Measurements from ENCODE around the gene KRTAP12-4. TPM values are rescaled to one million over a fixed set of nuclear protein-coding genes. Genes with fewer than 3 reads are reported as not detected.
"Not testable (repeated sequence)": the region's sequence is repeated elsewhere in the genome, so short reads cannot be mapped to it uniquely, and the experiment has no call there.

Gene KRTAP12-4
- total RNA-seq, 4 donors from 2014 or later = not detected

DNA sequence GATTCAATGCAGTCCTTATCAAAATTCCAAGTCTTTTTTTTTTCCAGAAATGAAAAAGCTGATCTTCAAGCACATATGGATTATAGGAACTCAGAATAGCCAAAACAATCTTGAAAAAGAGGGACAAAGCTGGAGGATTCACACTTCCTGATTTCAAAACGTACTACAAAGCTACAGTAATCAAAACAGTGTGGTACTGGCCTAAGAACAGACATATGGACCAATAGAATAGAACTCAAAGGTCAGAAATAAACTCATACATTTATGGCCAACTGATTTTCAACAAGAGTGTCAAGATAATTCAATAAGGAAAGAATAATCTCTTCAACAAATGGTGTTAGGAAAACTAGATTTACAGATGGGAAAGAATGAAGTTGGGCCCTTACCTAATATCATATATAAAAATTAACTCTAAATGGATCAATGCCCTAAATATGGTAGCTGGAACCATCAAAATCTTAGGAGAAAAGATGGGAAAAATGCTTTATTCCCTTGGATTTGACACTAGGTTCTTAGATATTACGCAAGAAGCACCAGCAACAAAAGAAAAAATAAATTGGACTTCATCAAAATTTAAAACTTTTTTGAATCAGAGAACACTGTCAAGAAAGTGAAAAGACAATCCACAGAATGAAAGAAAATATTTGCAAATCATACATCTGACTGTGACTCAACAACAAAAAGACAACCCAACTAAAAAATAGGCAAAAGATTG lies 38.5 kb upstream of the KRTAP12-4 start:
- Histone ChIP-seq H3K4me1 (no peaks in the 10 kb centered on the region), H3K36me3 (no peaks in the 10 kb centered on the region), H3K4me3 (no peak overlapping the region), H3K27ac (no peak overlapping the region), H3K27me3 (peaks cover 33% of the 10 kb centered on the region), H3K9me3 (no peaks in the 10 kb centered on the region)
- no peak for DNase-seq (ENCODE audit: low spot score in 2 of 2)
- TF ChIP-seq POLR2A (IDR thresholded peaks at IDR 0.05) (no peak), EP300 (IDR thresholded peaks at IDR 0.05) (no peak), POLR2AphosphoS5 (IDR thresholded peaks at IDR 0.05) (no peak)
- TF ChIP-seq, protein P1, sequence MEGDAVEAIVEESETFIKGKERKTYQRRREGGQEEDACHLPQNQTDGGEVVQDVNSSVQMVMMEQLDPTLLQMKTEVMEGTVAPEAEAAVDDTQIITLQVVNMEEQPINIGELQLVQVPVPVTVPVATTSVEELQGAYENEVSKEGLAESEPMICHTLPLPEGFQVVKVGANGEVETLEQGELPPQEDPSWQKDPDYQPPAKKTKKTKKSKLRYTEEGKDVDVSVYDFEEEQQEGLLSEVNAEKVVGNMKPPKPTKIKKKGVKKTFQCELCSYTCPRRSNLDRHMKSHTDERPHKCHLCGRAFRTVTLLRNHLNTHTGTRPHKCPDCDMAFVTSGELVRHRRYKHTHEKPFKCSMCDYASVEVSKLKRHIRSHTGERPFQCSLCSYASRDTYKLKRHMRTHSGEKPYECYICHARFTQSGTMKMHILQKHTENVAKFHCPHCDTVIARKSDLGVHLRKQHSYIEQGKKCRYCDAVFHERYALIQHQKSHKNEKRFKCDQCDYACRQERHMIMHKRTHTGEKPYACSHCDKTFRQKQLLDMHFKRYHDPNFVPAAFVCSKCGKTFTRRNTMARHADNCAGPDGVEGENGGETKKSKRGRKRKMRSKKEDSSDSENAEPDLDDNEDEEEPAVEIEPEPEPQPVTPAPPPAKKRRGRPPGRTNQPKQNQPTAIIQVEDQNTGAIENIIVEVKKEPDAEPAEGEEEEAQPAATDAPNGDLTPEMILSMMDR (IDR thresholded peaks at IDR 0.05) = no peak
- 63% methylated on average over 2 of the region's 2 CpGs for WGBS

DNA sequence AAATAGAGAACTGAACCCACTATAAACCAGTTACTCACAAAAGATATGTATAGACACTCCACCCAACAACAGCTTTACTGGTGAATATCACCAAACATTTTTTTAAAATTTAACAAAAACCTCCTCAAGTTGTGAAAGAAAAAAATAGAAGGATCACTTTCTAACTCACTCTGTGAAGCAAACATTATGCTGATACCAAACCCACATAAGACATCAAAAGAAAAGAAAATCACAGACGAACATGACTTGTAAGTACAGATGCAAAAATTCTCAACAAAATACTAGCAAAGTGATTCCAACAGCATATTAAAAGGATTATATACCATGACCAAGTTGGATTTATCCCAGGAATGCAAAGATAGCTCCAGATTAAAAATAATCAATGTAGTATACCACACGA lies 37.2 kb upstream of the KRTAP12-4 start:
- H3K36me3 ChIP-seq = no peaks in the 10 kb centered on the region
- no peaks in the 10 kb centered on the region for H3K9me3 ChIP-seq
- 40% methylated on average over 2 of the region's 2 CpGs for WGBS
- no peak overlapping the region for H3K27ac ChIP-seq
- TF ChIP-seq EP300 (IDR thresholded peaks at IDR 0.05) = no peak
- TF ChIP-seq, protein P1 (IDR thresholded peaks at IDR 0.05) = no peak
- no peak for TF ChIP-seq POLR2AphosphoS5 (IDR thresholded peaks at IDR 0.05)
- no peak for TF ChIP-seq POLR2A (IDR thresholded peaks at IDR 0.05)
- no peak overlapping the region for H3K4me3 ChIP-seq
- peaks cover 33% of the 10 kb centered on the region for H3K27me3 ChIP-seq
- no peaks in the 10 kb centered on the region for H3K4me1 ChIP-seq
- DNase-seq (ENCODE audit: low spot score in 2 of 2) = no peak

DNA sequence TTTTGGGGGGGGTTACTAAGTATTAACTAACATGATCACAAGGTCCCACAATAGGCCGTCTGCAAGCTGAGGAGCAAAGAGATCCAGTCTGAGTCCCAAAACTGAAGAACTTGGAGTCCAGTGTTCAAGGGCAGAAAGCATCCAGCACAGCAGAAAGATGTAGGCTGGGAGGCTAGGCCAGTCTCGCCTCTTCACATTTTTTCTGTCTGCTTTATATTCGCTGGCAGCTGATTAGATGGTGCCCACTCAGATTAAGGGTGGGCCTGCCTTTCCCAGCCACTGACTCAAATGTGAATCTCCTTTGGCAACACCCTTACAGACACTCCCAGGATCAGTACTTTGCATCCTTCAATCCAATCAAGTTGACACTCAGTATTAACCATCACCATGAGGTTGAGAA lies 35.3 kb upstream of the KRTAP12-4 start:
- not testable (repeated sequence) for H3K4me1 ChIP-seq; H3K4me3 ChIP-seq; H3K27ac ChIP-seq; DNase-seq (ENCODE audit: low spot score in 2 of 2); H3K9me3 ChIP-seq; H3K36me3 ChIP-seq
- WGBS = 90% methylated on average over 3 of the region's 3 CpGs
- peaks cover 30% of the 10 kb centered on the region for H3K27me3 ChIP-seq

DNA sequence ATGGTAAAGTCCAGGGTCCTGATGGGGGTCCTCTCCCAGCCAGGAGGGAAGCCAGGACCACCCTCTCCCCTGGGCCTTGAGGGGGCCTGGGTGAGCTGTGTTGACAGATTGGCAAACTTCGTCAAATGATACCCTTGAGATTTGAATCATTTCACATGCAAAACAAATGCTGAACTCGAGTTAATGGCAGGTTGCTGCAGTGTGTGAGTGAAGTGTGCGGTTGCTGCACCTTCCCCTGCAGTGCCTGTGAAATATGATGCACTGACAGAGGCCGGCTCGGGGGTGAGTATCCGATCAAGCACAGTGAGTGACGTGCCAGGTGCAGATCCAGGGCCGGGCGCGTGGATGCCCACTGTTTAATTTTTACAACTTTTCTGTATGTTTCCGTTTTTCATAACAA lies 33.2 kb upstream of the KRTAP12-4 start:
- H3K27me3 ChIP-seq = peaks cover 32% of the 10 kb centered on the region
- TF ChIP-seq POLR2A (IDR thresholded peaks at IDR 0.05) = no peak
- TF ChIP-seq, protein P1 (IDR thresholded peaks at IDR 0.05) = no peak
- no peak overlapping the region for H3K27ac ChIP-seq
- H3K4me1 ChIP-seq = no peaks in the 10 kb centered on the region
- no peaks in the 10 kb centered on the region for H3K36me3 ChIP-seq
- H3K4me3 ChIP-seq = no peak overlapping the region
- WGBS = 72% methylated on average over 11 of the region's 11 CpGs
- no peak for DNase-seq (ENCODE audit: low spot score in 2 of 2)
- no peaks in the 10 kb centered on the region for H3K9me3 ChIP-seq

DNA sequence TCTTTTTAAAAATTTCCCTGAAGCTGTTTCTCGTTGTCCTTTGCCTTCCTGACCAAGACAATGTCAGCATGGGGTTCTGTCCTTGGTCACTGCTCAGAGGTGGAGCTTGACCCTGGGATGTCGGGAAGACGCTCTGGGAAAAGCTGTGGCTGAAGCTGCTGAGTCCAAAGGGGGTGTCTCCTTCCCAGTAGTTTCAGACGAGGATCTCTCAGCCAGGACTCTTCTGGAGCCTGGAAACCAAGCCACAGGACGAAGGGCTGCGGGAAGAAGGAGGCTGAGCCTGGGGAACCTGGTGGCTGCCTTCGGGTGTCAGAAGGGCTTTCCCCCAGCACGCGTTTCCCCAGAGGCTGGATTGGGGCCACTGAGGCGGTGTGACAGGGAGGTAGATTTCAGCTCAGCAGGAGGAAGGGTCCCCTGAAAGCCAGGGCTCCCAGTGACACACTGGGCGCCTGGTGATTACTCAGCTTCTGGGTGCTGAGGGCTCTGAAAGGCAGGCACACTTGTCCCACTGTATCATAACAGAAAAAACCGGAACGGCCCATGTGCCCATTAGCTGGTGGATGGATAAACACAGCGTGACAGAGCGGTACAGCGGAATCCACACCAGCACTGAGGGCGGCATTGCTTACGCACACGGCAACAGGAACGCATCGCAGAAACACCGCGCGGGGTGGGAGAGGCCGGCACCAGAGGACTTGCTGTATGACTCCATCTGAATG lies 32.5 kb upstream of the KRTAP12-4 start:
- WGBS = 79% methylated on average over 25 of the region's 25 CpGs
- H3K4me3 ChIP-seq = no peak overlapping the region
- H3K9me3 ChIP-seq = no peaks in the 10 kb centered on the region
- TF ChIP-seq, protein P1 (IDR thresholded peaks at IDR 0.05) = no peak
- TF ChIP-seq EP300 (IDR thresholded peaks at IDR 0.05) = no peak
- TF ChIP-seq POLR2A (IDR thresholded peaks at IDR 0.05) = no peak
- TF ChIP-seq POLR2AphosphoS5 (IDR thresholded peaks at IDR 0.05) = no peak
- H3K36me3 ChIP-seq = no peaks in the 10 kb centered on the region
- no peak overlapping the region for H3K27ac ChIP-seq
- peaks cover 33% of the 10 kb centered on the region for H3K27me3 ChIP-seq
- no peak for DNase-seq (ENCODE audit: low spot score in 2 of 2)
- H3K4me1 ChIP-seq = no peaks in the 10 kb centered on the region

Data from suprapubic skin (tissue), 4 donors.